Smooth muscle cell of the coronary artery (primary cell): ENCODE measurements around the gene VPS8. TPM values are rescaled to one million over a fixed set of nuclear protein-coding genes. Genes with fewer than 3 reads are reported as not detected.

Experiments
- total RNA-seq: library from RNA; depleted of rRNA; stranded (reverse); fragments of >200 nt; gene quantifications from 2 replicates; pipeline ENCODE4 v1.2.3, GENCODE V29; 2014; ENCODE audit warnings: low replicate concordance

VPS8 gene
- 37.6 and 49.1 TPM in 2 replicates for total RNA-seq

GRCh38 chr3:184811999-184812661 lies at the start of gene VPS8:
Gene VPS8, plus strand, starts transcription at chr3:184812166. Its CDS starts 12,467 bp downstream, at chr3:184824633.

Other genes with a start within 250 kb of the VPS8 start
- gene MAGEF1, start 100.1 kb upstream of the VPS8 start, total RNA-seq, result 7.7 and 26.8 TPM in 2 replicates